Dendritic cell treated with granulocyte-macrophage colony-stimulating factor and Interleukin-4, amounts not matched to agents 40 ng/mL and 50 ng/mL, for 4 days (primary cell): ENCODE data around the gene VWA3B.
"Not testable (repeated sequence)": the region's sequence is repeated elsewhere in the genome, so short reads cannot be mapped to it uniquely, and the experiment has no call there.

Source experiments
- H3K27ac Mint-ChIP-seq: one replicate; pipeline ENCODE4 v1.8.0; 2022; ENCODE audit warnings: mild to moderate bottlenecking, mixed read lengths
- H3K27me3 Mint-ChIP-seq: one replicate; pipeline ENCODE4 v1.8.0; 2022; ENCODE audit warnings: mild to moderate bottlenecking, mixed read lengths
- H3K36me3 Mint-ChIP-seq: one replicate; pipeline ENCODE4 v1.8.0; 2022; ENCODE audit warnings: low read depth, mixed read lengths
- H3K4me1 Mint-ChIP-seq: one replicate; pipeline ENCODE4 v1.8.0; 2022; ENCODE audit warnings: low read depth, mixed read lengths
- H3K4me3 Mint-ChIP-seq: one replicate; pipeline ENCODE4 v1.8.0; 2022; ENCODE audit warnings: mild to moderate bottlenecking, moderate library complexity, mixed read lengths
- H3K9me3 Mint-ChIP-seq: one replicate; pipeline ENCODE4 v1.8.0; 2022; ENCODE audit warnings: mixed read lengths
- intact Hi-C: fragments of 100-400 bp; cut with micrococcal nuclease; formaldehyde crosslinking; loops from one replicate; pipeline ENCODE4 v1.15.0; 2022

VWA3B gene

GRCh38 chr2:98241592-98241991 lies 154.6 kb downstream of the VWA3B start:
- H3K36me3 Mint-ChIP-seq = no peaks in the 10 kb centered on the region
- peaks cover 5% of the 10 kb centered on the region for H3K4me1 Mint-ChIP-seq
- no peak overlapping the region for H3K4me3 Mint-ChIP-seq
- intact Hi-C loops = no loop called here
- H3K27ac Mint-ChIP-seq = no peak overlapping the region
- H3K27me3 Mint-ChIP-seq = peaks cover 52% of the 10 kb centered on the region
- no peaks in the 10 kb centered on the region for H3K9me3 Mint-ChIP-seq

- Mint-ChIP-seq H3K4me3 (no peak overlapping the region), H3K9me3 (peaks cover under 1% of the 10 kb centered on the region), H3K27me3 (peaks cover 49% of the 10 kb centered on the region), H3K4me1 (peaks cover 5% of the 10 kb centered on the region), H3K36me3 (no peaks in the 10 kb centered on the region), H3K27ac (no peak overlapping the region)
- intact Hi-C loops = no loop called here
Measured at GRCh38 chr2:98242003-98242402, 155.0 kb downstream of the VWA3B start.

GRCh38 chr2:98245491-98245890 lies 158.5 kb downstream of the VWA3B start:
- H3K36me3 Mint-ChIP-seq = no peaks in the 10 kb centered on the region
- no peak overlapping the region for H3K4me3 Mint-ChIP-seq
- H3K4me1 Mint-ChIP-seq = peaks cover 5% of the 10 kb centered on the region
- intact Hi-C loops = no loop called here
- H3K27ac Mint-ChIP-seq = no peak overlapping the region
- peaks cover 42% of the 10 kb centered on the region for H3K27me3 Mint-ChIP-seq
- H3K9me3 Mint-ChIP-seq = peaks cover 22% of the 10 kb centered on the region

GRCh38 chr2:98247383-98247782 lies 160.4 kb downstream of the VWA3B start:
- Mint-ChIP-seq H3K36me3 (no peaks in the 10 kb centered on the region), H3K4me3 (no peak overlapping the region), H3K4me1 (peaks cover 6% of the 10 kb centered on the region), H3K9me3 (peaks cover 22% of the 10 kb centered on the region), H3K27me3 (peaks cover 30% of the 10 kb centered on the region), H3K27ac (no peak overlapping the region)
- intact Hi-C loops = no loop called here

GRCh38 chr2:98252038-98252773 lies 165.2 kb downstream of the VWA3B start:
- Mint-ChIP-seq H3K4me1 (peaks cover 8% of the 10 kb centered on the region), H3K27me3 (peaks cover 38% of the 10 kb centered on the region), H3K4me3 (no peak overlapping the region), H3K27ac (no peak overlapping the region), H3K36me3 (no peaks in the 10 kb centered on the region), H3K9me3 (peaks cover 20% of the 10 kb centered on the region)
- intact Hi-C loops = no loop called here

GRCh38 chr2:98253461-98254070 lies 166.6 kb downstream of the VWA3B start:
- Mint-ChIP-seq H3K27ac (no peak overlapping the region), H3K27me3 (peaks cover 42% of the 10 kb centered on the region), H3K4me1 (peaks cover 8% of the 10 kb centered on the region), H3K4me3 (no peak overlapping the region), H3K36me3 (no peaks in the 10 kb centered on the region), H3K9me3 (peaks cover 6% of the 10 kb centered on the region)
- intact Hi-C loops = no loop called here

- no peaks in the 10 kb centered on the region for H3K9me3 Mint-ChIP-seq
- peaks cover 41% of the 10 kb centered on the region for H3K27me3 Mint-ChIP-seq
- no peak overlapping the region for H3K4me3 Mint-ChIP-seq
- intact Hi-C loops = no loop called here
- no peak overlapping the region for H3K27ac Mint-ChIP-seq
- H3K4me1 Mint-ChIP-seq = peaks cover 8% of the 10 kb centered on the region
- H3K36me3 Mint-ChIP-seq = no peaks in the 10 kb centered on the region
Measured at GRCh38 chr2:98254504-98255059, 167.6 kb downstream of the VWA3B start.

GRCh38 chr2:98258906-98259305 lies 171.9 kb downstream of the VWA3B start:
- H3K27me3 Mint-ChIP-seq = peaks cover 54% of the 10 kb centered on the region

GRCh38 chr2:98263362-98263761 lies 176.4 kb downstream of the VWA3B start:
- intact Hi-C loops = loop anchor here (10.0 kb wide), 1 partner anchor 169 kb away; no protein-coding TSS in a partner anchor
- peaks cover 36% of the 10 kb centered on the region for H3K27me3 Mint-ChIP-seq
- no peaks in the 10 kb centered on the region for H3K36me3 Mint-ChIP-seq
- H3K4me1 Mint-ChIP-seq = no peaks in the 10 kb centered on the region
- no peak overlapping the region for H3K4me3 Mint-ChIP-seq
- no peak overlapping the region for H3K27ac Mint-ChIP-seq
- peaks cover 36% of the 10 kb centered on the region for H3K9me3 Mint-ChIP-seq

More at GRCh38 chr2:98258906-98259305, 171.9 kb downstream of the VWA3B start:
- Mint-ChIP-seq H3K4me1 (no peaks in the 10 kb centered on the region), H3K27ac (no peak overlapping the region), H3K4me3 (no peak overlapping the region), H3K9me3 (peaks cover 27% of the 10 kb centered on the region), H3K36me3 (no peaks in the 10 kb centered on the region)
- intact Hi-C loops = no loop called here

- intact Hi-C loops = loop anchor here (10.0 kb wide), 1 partner anchor 173 kb away; no protein-coding TSS in a partner anchor
- not testable (repeated sequence) for H3K27ac Mint-ChIP-seq, H3K36me3 Mint-ChIP-seq, H3K4me3 Mint-ChIP-seq, H3K4me1 Mint-ChIP-seq
- peaks cover 17% of the 10 kb centered on the region for H3K9me3 Mint-ChIP-seq
- peaks cover 37% of the 10 kb centered on the region for H3K27me3 Mint-ChIP-seq
Measured at GRCh38 chr2:98268225-98268624, 181.3 kb downstream of the VWA3B start.

GRCh38 chr2:98269274-98269673 lies 182.3 kb downstream of the VWA3B start:
- intact Hi-C loops = loop anchor here (1.0 to 10.0 kb wide), 2 partner anchors 174 to 463 kb away; no protein-coding TSS in a partner anchor
- Mint-ChIP-seq H3K27me3 (peaks cover 42% of the 10 kb centered on the region), H3K9me3 (peaks cover 6% of the 10 kb centered on the region), H3K4me3 (no peak overlapping the region), H3K4me1 (no peaks in the 10 kb centered on the region), H3K27ac (no peak overlapping the region), H3K36me3 (no peaks in the 10 kb centered on the region)

GRCh38 chr2:98269830-98270229 lies 182.9 kb downstream of the VWA3B start:
- Mint-ChIP-seq H3K27ac (no peak overlapping the region), H3K4me3 (no peak overlapping the region), H3K9me3 (peaks cover under 1% of the 10 kb centered on the region), H3K4me1 (no peaks in the 10 kb centered on the region), H3K36me3 (no peaks in the 10 kb centered on the region), H3K27me3 (peaks cover 45% of the 10 kb centered on the region)
- intact Hi-C loops = loop anchor here (1.0 to 10.0 kb wide), 2 partner anchors 175 to 464 kb away; no protein-coding TSS in a partner anchor

GRCh38 chr2:98277162-98277859 lies 190.3 kb downstream of the VWA3B start:
- Mint-ChIP-seq H3K4me1 (no peaks in the 10 kb centered on the region), H3K4me3 (no peak overlapping the region), H3K9me3 (no peaks in the 10 kb centered on the region), H3K27me3 (peaks cover 69% of the 10 kb centered on the region), H3K27ac (no peak overlapping the region), H3K36me3 (no peaks in the 10 kb centered on the region)
- intact Hi-C loops = no loop called here

- no peak overlapping the region for H3K27ac Mint-ChIP-seq
- no peaks in the 10 kb centered on the region for H3K4me1 Mint-ChIP-seq
- intact Hi-C loops = no loop called here
- H3K36me3 Mint-ChIP-seq = no peaks in the 10 kb centered on the region
- no peak overlapping the region for H3K4me3 Mint-ChIP-seq
- H3K9me3 Mint-ChIP-seq = no peaks in the 10 kb centered on the region
- peaks cover 66% of the 10 kb centered on the region for H3K27me3 Mint-ChIP-seq
Measured at GRCh38 chr2:98278074-98278473, 191.1 kb downstream of the VWA3B start.
